DND-41 (cell line): ENCODE data around the gene CYB561D2.

Experiments
- CTCF ChIP-seq: IDR thresholded peaks from 2 replicates; pipeline ENCODE4 v1.5.1; 2012; ENCODE audit warnings: borderline replicate concordance, low read length, moderate library complexity, mild to moderate bottlenecking; ENCODE audit not compliant: poor library complexity, severe bottlenecking; ENCODE audit errors: extremely low read depth
- EZH2 ChIP-seq: IDR thresholded peaks from 3 replicates; pipeline ENCODE4 v1.6.1; 2012; ENCODE audit warnings: borderline replicate concordance, low read depth, mild to moderate bottlenecking, moderate library complexity, low read length, inconsistent platforms; ENCODE audit not compliant: severe bottlenecking

- TF ChIP-seq CTCF (no peak), EZH2 (no peak)
These were observed 38.7 kb downstream of the CYB561D2 start for GRCh38 chr3:50389414-50389767.
